Measurements from ENCODE around the gene ATRIP. TPM values are rescaled to one million over a fixed set of nuclear protein-coding genes. Genes with fewer than 3 reads are reported as not detected.

ATRIP gene
- total and polyA plus RNA-seq, 2 of the 8 experiments (the other 6 are each of a cell fraction or from before 2014, with no cell fraction given) = 18.5 to 20.2 TPM

- peak; percentile 16; the same call in 1 of the 2 replicates for TF ChIP-seq EGR1 (IDR thresholded peaks at IDR 0.05; ENCODE audit: borderline replicate concordance, low read depth, low read length)
- 0 out of 2 replicates have a peak, but pooled peaks have one; percentile 17 for TF ChIP-seq CREB1 (IDR thresholded peaks at IDR 0.05)
- no peak for TF ChIP-seq ZNF274 (IDR thresholded peaks at IDR 0.05; ENCODE audit: borderline replicate concordance, extremely low read depth, low read length)
- TF ChIP-seq TEAD4 (IDR thresholded peaks at IDR 0.05; ENCODE audit: low read depth, low read length) = no peak
- TF ChIP-seq SIN3A (conservative IDR thresholded peaks at IDR 0.05 in 1 of 2, IDR thresholded peaks at IDR 0.05 in 1 of 2; ENCODE audit: low read depth in 1 of 2, low read length in 2 of 2) = peak; percentile 24 to 90; a peak in 1 of 4 replicates
- TF ChIP-seq, protein P1, sequence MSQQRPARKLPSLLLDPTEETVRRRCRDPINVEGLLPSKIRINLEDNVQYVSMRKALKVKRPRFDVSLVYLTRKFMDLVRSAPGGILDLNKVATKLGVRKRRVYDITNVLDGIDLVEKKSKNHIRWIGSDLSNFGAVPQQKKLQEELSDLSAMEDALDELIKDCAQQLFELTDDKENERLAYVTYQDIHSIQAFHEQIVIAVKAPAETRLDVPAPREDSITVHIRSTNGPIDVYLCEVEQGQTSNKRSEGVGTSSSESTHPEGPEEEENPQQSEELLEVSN (IDR thresholded peaks at IDR 0.05) = peak; percentile 44
- peak; percentile 52; the same call in 1 of the 2 replicates for TF ChIP-seq JUND (IDR thresholded peaks at IDR 0.05; ENCODE audit: low read length)
- TF ChIP-seq TBP (IDR thresholded peaks at IDR 0.05; ENCODE audit: low read depth, low read length) = no peak; the same call in 1 of the 2 replicates
- no peak for TF ChIP-seq HDAC6 (IDR thresholded peaks at IDR 0.05; ENCODE audit: low read depth, low read length)
- no peak for TF ChIP-seq FOSL1 (IDR thresholded peaks at IDR 0.05; ENCODE audit: insufficient read depth, low read depth, low read length)
- TF ChIP-seq GTF2F1 (IDR thresholded peaks at IDR 0.05; ENCODE audit: borderline replicate concordance, low read depth, low read length) = no peak
- TF ChIP-seq TAF1 (IDR thresholded peaks at IDR 0.05; ENCODE audit: low read depth, low read length) = peak; percentile 69
- no peak for TF ChIP-seq BCL11A (IDR thresholded peaks at IDR 0.05; ENCODE audit: low read depth in 2 of 2, low read length in 2 of 2)
- TF ChIP-seq SP1 (IDR thresholded peaks at IDR 0.05; ENCODE audit: low read depth, low read length) = 0 out of 2 replicates have a peak, but pooled peaks have one; percentile 44
- 0 out of 2 replicates have a peak, but pooled peaks have one; percentile 60 for TF ChIP-seq YY1 (IDR thresholded peaks at IDR 0.05; ENCODE audit: low read depth, low read length)
- peak; percentile 86 for TF ChIP-seq MAFK (IDR thresholded peaks at IDR 0.05; ENCODE audit: low read depth, low read length)
- TF ChIP-seq EP300 (IDR thresholded peaks at IDR 0.05; ENCODE audit: borderline replicate concordance in 1 of 2, low read depth in 2 of 2, low read length in 2 of 2) = peak in 1 of 2 experiments; percentile 72; a peak in 1 of 3 replicates
- TF ChIP-seq JUN (IDR thresholded peaks at IDR 0.05; ENCODE audit: low read depth, low read length) = no peak
- TF ChIP-seq, protein P2, sequence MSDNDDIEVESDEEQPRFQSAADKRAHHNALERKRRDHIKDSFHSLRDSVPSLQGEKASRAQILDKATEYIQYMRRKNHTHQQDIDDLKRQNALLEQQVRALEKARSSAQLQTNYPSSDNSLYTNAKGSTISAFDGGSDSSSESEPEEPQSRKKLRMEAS (IDR thresholded peaks at IDR 0.05) = peak; percentile 57; the same call in 1 of the 2 replicates
- TF ChIP-seq BACH1 (IDR thresholded peaks at IDR 0.05; ENCODE audit: low read length) = peak; percentile 95
- TF ChIP-seq SUZ12 (IDR thresholded peaks at IDR 0.05; ENCODE audit: low read length) = no peak
- TF ChIP-seq USF2 (IDR thresholded peaks at IDR 0.05; ENCODE audit: low read length) = no peak
Observed at GRCh38 chr3:48465531-48466378, 19.2 kb downstream of the ATRIP start (continued).

Data from H1 (cell line).